T1000 (cell line): Measurements from ENCODE around the gene GPR85.
"Not testable (repeated sequence)": the region's sequence is repeated elsewhere in the genome, so short reads cannot be mapped to it uniquely, and the experiment has no call there.

Experiments
- DNase-seq: peaks from one replicate; lab custom pipeline; 2025; ENCODE audit warnings: mixed read lengths; lab: John Stamatoyannopoulos, UW

Gene GPR85

GRCh38 chr7:113083816-113084495 lies 2.7 kb downstream of the GPR85 start:
- DNase-seq: no peak

DNA sequence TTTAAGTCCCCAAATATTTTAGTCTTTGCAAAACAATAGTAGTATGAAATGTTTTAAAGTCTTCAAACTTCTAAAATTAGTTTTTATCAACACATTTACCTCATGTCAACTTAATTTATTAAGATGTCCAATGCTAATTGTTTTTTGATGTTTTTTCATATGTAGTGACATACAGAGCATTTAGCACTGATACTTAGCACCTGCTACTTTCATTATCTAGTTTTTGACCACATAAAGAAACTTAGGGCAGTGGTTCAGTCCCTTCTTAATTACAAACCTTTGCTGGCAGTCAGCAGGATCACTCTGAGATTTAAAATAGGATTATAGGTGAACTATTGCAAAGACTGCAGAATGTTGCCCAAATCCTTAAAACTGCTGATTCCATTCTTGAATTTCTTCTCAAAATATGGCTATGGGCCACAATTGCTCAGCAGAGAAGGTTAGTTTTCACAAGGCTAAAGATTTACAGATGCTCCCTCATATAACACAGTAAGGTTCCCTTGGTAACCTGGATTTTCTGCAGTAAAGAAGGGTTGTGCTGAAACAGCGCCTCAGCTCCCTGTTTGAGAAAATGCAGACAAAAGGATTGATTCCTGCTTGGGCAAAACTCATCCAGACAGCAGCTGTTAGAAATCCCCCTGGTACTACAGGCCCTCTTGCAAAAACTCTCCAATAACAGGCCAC lies 3.4 kb downstream of the GPR85 start:
- no peak for DNase-seq

- no peak for DNase-seq
Measured at GRCh38 chr7:113078331-113078730, 8.3 kb downstream of the GPR85 start.

DNA sequence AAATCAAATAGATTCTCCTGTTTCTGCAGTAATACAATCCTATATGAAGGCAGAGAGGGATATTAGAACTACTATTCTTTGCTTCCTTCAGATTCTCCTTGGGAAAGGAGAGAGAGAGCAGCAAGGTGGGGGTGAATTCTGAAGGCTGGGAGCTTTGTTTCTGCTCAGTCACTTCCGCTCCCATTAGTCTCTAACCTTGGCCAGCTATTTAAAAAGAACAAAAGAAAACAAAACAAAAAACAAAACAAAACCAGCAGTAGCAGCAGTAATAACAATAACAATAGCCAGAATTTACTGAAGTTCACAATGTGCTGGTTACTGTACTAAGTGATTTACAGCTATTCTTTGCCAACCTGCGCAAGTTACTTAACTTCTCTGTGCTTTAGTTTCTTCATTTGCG lies 9.9 kb downstream of the GPR85 start:
- DNase-seq: no peak

DNA sequence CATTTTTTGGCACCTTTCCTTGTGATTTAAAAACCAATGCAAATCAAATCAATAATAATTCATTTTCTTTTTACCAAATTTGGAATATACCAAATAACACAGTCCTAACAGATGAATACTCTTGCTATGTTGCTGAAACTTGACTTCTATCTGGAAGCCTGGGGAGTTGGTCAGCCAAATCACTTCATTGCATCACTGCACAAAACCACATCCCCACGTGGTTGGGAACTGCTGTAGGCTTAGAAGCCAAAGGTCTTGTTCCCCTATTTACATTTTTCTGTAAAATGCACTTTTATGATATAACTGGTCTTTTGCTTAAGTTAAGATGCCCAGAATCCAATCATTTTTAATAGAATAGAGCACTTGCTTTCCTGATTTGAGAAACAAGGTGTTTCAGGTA lies 15.2 kb downstream of the GPR85 start:
- no peak for DNase-seq

- no peak for DNase-seq
Measured at GRCh38 chr7:113062499-113062898, 24.1 kb downstream of the GPR85 start.

- DNase-seq: no peak
Measured at GRCh38 chr7:113060100-113060499, 26.5 kb downstream of the GPR85 start.

DNA sequence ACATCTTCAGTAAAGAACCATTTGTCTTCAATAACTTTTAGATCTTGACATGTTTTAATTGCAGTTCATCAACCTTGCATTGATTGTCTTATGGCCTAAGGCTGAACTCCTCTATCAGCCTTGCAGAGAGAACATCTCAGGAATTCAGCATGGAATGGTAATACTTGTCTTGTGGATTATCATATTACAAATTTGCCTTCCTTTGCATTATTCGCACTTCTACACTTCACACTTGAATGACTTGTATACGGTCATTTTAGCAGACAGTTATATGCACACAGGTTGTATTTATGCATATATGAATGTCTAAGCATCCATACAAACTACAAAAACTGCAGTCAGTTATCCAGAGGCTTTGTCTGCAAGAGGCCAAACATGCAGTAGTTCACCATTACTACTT lies 31.7 kb downstream of the GPR85 start:
- DNase-seq: peak; percentile 1

- DNase-seq: not testable (repeated sequence)
Measured at GRCh38 chr7:113054272-113054671, 32.4 kb downstream of the GPR85 start.

DNA sequence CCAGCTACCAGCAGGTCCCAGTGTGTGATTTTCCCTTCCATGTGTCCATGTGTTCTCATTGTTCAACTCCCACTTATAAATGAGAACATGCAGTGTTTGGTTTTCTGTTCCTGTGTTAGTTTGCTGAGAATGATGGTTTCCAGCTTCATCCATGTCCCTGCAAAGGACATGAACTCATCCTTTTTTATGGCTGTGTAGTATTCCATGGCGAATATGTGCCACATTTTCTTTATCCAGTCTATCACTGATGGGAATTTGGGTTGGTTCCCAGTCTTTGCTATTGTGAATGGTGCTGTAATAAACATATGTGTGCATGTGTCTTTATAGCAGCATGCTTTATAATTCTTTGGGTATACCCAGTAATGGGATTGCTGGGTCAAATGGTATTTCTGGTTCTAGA lies 37.4 kb downstream of the GPR85 start:
- not testable (repeated sequence) for DNase-seq

- DNase-seq: no peak
Measured at GRCh38 chr7:113046453-113046852, 40.2 kb downstream of the GPR85 start.

- DNase-seq: no peak
Measured at GRCh38 chr7:113045379-113045778, 41.2 kb downstream of the GPR85 start.

DNA sequence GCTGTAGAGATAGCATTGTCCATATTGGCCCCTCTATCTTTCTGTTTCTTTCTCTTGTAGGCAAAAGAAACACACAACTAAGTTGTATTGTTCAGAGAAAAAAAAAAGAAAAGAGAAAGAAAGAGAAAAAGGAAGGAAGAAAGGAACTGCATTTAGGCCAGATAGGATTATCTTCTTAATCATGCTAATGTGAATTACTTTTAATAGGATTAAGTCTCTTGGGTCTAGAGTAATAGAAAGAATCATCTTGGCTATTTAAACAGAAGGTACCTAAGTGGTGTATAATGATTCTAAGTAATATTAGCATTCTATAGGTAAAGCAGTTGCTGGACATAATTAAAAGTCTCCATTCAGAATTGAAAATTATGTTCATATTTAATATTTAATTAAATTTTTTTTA lies 42.2 kb downstream of the GPR85 start:
- no peak for DNase-seq

- no peak for DNase-seq
Measured at GRCh38 chr7:113040849-113041248, 45.8 kb downstream of the GPR85 start.

DNA sequence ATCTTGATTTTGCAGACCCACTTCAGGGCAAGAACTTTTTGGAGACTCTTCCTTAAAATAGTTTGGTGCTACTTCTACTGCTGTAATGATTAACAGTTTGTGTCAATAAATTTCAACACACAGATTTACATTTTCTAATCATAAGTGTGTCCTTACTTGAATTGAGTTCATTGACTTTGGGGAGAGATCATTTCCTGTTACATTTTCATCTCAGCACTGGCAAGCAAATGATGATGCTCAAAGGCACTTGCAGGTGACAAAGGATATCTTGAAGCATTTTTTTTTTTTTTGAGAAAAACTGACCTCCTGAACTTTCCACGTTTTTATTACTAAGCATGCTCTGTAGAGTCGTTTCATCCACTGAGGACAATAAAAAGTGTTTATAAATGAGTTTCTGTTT lies 52.7 kb downstream of the GPR85 start:
- DNase-seq: no peak
